Measurements from ENCODE around the gene DLGAP3.

The DLGAP3 gene

DNA sequence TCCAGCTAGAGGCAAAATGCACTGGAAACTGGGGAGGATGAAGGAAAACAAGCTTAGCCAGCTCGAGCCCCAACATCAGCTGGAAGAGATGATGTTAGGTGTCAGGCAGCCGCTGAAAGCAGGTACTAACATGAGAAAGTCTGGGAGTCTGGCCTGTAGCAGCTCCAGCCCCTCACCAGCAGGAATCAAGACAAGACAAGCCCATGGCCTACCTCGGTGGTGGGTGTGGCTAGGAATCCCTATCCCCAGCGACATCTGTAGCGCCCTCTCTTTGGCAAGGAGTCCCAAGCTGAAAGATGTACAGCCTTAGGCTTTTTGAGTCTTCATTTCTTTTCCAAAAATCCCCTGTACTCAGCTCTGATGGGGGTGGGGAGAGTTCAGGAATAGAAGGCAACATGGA lies 2.6 kb downstream of the DLGAP3 start (continued):
- TF ChIP-seq POU6F1 (CRISPR knock-in tag; IDR thresholded peaks at IDR 0.05; ENCODE audit: borderline replicate concordance, low read depth) (no peak), BACH2 (CRISPR knock-in tag; IDR thresholded peaks at IDR 0.05; ENCODE audit: borderline replicate concordance) (no peak), ZNF70 (CRISPR knock-in tag; IDR thresholded peaks at IDR 0.05) (no peak), TSHZ2 (CRISPR knock-in tag; IDR thresholded peaks at IDR 0.05) (no peak), TCF4 (CRISPR knock-in tag; IDR thresholded peaks at IDR 0.05; ENCODE audit: borderline replicate concordance) (no peak)

DNA sequence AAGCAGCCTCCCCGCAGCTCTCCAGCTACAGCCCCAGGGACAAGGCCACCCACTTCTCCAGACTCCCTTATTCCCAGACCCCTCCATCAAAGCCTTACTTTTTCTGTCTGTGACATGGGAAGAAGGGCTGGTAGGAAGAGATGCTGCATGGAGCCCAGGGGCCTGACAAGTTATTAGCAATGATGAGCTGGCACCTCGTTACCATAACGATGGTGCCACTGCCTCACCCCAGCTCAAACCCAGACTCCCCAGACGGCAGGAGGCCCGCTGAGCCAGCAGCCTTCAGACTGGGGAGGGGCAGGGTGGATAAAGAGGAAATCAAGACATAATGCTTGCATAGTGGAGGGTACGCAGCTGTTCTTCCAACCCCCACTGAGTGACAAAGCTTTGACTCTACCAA lies 3.3 kb downstream of the DLGAP3 start:
- TF ChIP-seq GLIS3 (CRISPR knock-in tag; IDR thresholded peaks at IDR 0.05): no peak
- no peak for TF ChIP-seq ZFP3 (CRISPR knock-in tag; IDR thresholded peaks at IDR 0.05)
- no peak for TF ChIP-seq RARB (CRISPR knock-in tag; IDR thresholded peaks at IDR 0.05)
- no peak for TF ChIP-seq CSDC2 (CRISPR knock-in tag; IDR thresholded peaks at IDR 0.05)
- no peak for TF ChIP-seq SNAI2 (CRISPR knock-in tag; IDR thresholded peaks at IDR 0.05)
- no peak for TF ChIP-seq ZNF8 (CRISPR knock-in tag; IDR thresholded peaks at IDR 0.05)
- no peak for TF ChIP-seq POU6F1 (CRISPR knock-in tag; IDR thresholded peaks at IDR 0.05; ENCODE audit: borderline replicate concordance, low read depth)
- no peak for TF ChIP-seq TCF4 (CRISPR knock-in tag; IDR thresholded peaks at IDR 0.05; ENCODE audit: borderline replicate concordance)
- no peak for TF ChIP-seq ZFP30 (CRISPR knock-in tag; IDR thresholded peaks at IDR 0.05)
- ATAC-seq: no peak

GRCh38 chr1:34925730-34926129 lies 3.7 kb downstream of the DLGAP3 start:
- ATAC-seq: no peak
- TF ChIP-seq POU6F1 (CRISPR knock-in tag; IDR thresholded peaks at IDR 0.05; ENCODE audit: borderline replicate concordance, low read depth) (no peak), TCF4 (CRISPR knock-in tag; IDR thresholded peaks at IDR 0.05; ENCODE audit: borderline replicate concordance) (no peak), ZNF565 (CRISPR knock-in tag; conservative IDR thresholded peaks at IDR 0.05; ENCODE audit: low read depth) (no peak), ZFP30 (CRISPR knock-in tag; IDR thresholded peaks at IDR 0.05) (no peak), ZNF8 (CRISPR knock-in tag; IDR thresholded peaks at IDR 0.05) (no peak), ZNF70 (CRISPR knock-in tag; IDR thresholded peaks at IDR 0.05) (no peak), ARNTL (CRISPR knock-in tag; IDR thresholded peaks at IDR 0.05; ENCODE audit: borderline replicate concordance, low read depth) (no peak), ZC3H10 (CRISPR knock-in tag; IDR thresholded peaks at IDR 0.05) (no peak), ISL1 (CRISPR knock-in tag; IDR thresholded peaks at IDR 0.05) (no peak), CSDC2 (CRISPR knock-in tag; IDR thresholded peaks at IDR 0.05) (no peak), TOX (CRISPR knock-in tag; IDR thresholded peaks at IDR 0.05; ENCODE audit: borderline replicate concordance) (no peak), TSHZ2 (CRISPR knock-in tag; IDR thresholded peaks at IDR 0.05) (no peak), BACH2 (CRISPR knock-in tag; IDR thresholded peaks at IDR 0.05; ENCODE audit: borderline replicate concordance) (no peak), OSR1 (CRISPR knock-in tag; IDR thresholded peaks at IDR 0.05) (no peak), ZFP3 (CRISPR knock-in tag; IDR thresholded peaks at IDR 0.05) (no peak), PPARA (CRISPR knock-in tag; IDR thresholded peaks at IDR 0.05; ENCODE audit: borderline replicate concordance) (no peak), SNAI2 (CRISPR knock-in tag; IDR thresholded peaks at IDR 0.05) (no peak), ESRRG (CRISPR knock-in tag; IDR thresholded peaks at IDR 0.05) (no peak), GLIS3 (CRISPR knock-in tag; IDR thresholded peaks at IDR 0.05) (no peak)
- TF ChIP-seq, protein P1, sequence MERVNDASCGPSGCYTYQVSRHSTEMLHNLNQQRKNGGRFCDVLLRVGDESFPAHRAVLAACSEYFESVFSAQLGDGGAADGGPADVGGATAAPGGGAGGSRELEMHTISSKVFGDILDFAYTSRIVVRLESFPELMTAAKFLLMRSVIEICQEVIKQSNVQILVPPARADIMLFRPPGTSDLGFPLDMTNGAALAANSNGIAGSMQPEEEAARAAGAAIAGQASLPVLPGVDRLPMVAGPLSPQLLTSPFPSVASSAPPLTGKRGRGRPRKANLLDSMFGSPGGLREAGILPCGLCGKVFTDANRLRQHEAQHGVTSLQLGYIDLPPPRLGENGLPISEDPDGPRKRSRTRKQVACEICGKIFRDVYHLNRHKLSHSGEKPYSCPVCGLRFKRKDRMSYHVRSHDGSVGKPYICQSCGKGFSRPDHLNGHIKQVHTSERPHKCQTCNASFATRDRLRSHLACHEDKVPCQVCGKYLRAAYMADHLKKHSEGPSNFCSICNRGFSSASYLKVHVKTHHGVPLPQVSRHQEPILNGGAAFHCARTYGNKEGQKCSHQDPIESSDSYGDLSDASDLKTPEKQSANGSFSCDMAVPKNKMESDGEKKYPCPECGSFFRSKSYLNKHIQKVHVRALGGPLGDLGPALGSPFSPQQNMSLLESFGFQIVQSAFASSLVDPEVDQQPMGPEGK (CRISPR knock-in tag; IDR thresholded peaks at IDR 0.05; ENCODE audit: borderline replicate concordance): no peak
